GM12865 (cell line): ENCODE data around the gene SFXN3.
A peak's percentile ranks its signal among the peaks of the same experiment; 100 is the strongest.

Source experiments
- DNase-seq: peaks from one replicate; pipeline ENCODE4 v3.0.0; 2010; ENCODE audit warnings: low read depth
- H3K4me3 ChIP-seq: 2 replicates; pipeline ENCODE4 v1.5.1; 2011; ENCODE audit warnings: mild to moderate bottlenecking, low read depth, low read length, control low read depth
- CTCF ChIP-seq: IDR thresholded peaks from 2 replicates; pipeline ENCODE4 v1.5.1; 2011; ENCODE audit warnings: low read length, control low read depth, low read depth, inconsistent platforms; ENCODE audit not compliant: insufficient read depth; ENCODE audit errors: missing control alignments

The SFXN3 gene

GRCh38 chr10:101038484-101038883 lies 7.5 kb downstream of the SFXN3 start:
- no peak for TF ChIP-seq CTCF
- H3K4me3 ChIP-seq = no peak overlapping the region
- DNase-seq = no peak

- H3K4me3 ChIP-seq = no peak overlapping the region
- DNase-seq = no peak
- no peak for TF ChIP-seq CTCF
Observed at GRCh38 chr10:101040061-101040460, 9.0 kb downstream of the SFXN3 start.

GRCh38 chr10:101040851-101041250 lies 9.8 kb downstream of the SFXN3 start:
- no peak for TF ChIP-seq CTCF
- DNase-seq = no peak
- H3K4me3 ChIP-seq = no peak overlapping the region

- TF ChIP-seq CTCF = peak; percentile 84
- DNase-seq = peak; percentile 89
Observed at GRCh38 chr10:101041252-101041761, 10.3 kb downstream of the SFXN3 start.

GRCh38 chr10:101042118-101042517 lies 11.1 kb downstream of the SFXN3 start:
- DNase-seq = no peak
- H3K4me3 ChIP-seq = no peak overlapping the region
- TF ChIP-seq CTCF = no peak

More at GRCh38 chr10:101041252-101041761, 10.3 kb downstream of the SFXN3 start:
- H3K4me3 ChIP-seq = no peak overlapping the region

- TF ChIP-seq CTCF = no peak
- peak overlapping the region; percentile 69 for H3K4me3 ChIP-seq
- DNase-seq = peak; percentile 95
Observed at GRCh38 chr10:101042667-101043362, 11.8 kb downstream of the SFXN3 start.

GRCh38 chr10:101043363-101043707 lies 12.3 kb downstream of the SFXN3 start:
- no peak for TF ChIP-seq CTCF
- no peak for DNase-seq
- H3K4me3 ChIP-seq = peak overlapping the region; percentile 69
